ENCODE data around the gene ZNF385B.

DNA sequence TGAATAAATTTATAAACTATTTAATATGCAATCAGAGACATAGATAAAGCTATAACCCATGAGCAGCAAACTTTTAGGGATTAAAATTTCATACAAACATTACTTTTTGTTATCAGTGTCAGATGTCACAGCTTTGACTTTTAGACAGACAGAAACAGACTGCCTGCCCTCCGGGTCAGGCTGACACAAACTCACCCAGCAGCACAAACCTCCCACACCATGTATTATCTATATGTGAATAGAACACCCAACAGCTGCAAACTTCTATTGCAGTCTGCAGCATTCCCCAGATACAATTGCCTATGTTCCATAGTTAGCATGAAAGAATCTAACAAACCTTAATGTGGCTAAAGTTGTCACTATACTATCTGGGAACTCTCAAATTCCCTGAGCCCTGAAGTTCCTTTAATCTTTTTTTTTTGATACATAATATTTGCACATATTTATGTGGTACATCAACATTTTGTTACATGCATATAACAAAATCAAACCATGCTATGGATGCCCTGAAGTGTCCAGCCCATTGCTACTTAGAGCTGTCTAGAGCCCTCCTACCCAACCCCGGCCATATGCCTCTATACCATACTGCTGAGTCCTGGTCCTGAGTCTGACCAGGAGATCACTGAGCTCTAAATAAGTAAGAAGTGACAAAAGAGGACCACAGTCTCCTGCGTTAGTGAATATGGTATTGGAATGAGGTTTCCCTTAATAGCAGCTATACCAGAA lies 214.4 kb downstream of the ZNF385B start:
- TF ChIP-seq, protein P1, sequence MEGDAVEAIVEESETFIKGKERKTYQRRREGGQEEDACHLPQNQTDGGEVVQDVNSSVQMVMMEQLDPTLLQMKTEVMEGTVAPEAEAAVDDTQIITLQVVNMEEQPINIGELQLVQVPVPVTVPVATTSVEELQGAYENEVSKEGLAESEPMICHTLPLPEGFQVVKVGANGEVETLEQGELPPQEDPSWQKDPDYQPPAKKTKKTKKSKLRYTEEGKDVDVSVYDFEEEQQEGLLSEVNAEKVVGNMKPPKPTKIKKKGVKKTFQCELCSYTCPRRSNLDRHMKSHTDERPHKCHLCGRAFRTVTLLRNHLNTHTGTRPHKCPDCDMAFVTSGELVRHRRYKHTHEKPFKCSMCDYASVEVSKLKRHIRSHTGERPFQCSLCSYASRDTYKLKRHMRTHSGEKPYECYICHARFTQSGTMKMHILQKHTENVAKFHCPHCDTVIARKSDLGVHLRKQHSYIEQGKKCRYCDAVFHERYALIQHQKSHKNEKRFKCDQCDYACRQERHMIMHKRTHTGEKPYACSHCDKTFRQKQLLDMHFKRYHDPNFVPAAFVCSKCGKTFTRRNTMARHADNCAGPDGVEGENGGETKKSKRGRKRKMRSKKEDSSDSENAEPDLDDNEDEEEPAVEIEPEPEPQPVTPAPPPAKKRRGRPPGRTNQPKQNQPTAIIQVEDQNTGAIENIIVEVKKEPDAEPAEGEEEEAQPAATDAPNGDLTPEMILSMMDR (IDR thresholded peaks at IDR 0.05) = no peak
- TF ChIP-seq, protein P2, sequence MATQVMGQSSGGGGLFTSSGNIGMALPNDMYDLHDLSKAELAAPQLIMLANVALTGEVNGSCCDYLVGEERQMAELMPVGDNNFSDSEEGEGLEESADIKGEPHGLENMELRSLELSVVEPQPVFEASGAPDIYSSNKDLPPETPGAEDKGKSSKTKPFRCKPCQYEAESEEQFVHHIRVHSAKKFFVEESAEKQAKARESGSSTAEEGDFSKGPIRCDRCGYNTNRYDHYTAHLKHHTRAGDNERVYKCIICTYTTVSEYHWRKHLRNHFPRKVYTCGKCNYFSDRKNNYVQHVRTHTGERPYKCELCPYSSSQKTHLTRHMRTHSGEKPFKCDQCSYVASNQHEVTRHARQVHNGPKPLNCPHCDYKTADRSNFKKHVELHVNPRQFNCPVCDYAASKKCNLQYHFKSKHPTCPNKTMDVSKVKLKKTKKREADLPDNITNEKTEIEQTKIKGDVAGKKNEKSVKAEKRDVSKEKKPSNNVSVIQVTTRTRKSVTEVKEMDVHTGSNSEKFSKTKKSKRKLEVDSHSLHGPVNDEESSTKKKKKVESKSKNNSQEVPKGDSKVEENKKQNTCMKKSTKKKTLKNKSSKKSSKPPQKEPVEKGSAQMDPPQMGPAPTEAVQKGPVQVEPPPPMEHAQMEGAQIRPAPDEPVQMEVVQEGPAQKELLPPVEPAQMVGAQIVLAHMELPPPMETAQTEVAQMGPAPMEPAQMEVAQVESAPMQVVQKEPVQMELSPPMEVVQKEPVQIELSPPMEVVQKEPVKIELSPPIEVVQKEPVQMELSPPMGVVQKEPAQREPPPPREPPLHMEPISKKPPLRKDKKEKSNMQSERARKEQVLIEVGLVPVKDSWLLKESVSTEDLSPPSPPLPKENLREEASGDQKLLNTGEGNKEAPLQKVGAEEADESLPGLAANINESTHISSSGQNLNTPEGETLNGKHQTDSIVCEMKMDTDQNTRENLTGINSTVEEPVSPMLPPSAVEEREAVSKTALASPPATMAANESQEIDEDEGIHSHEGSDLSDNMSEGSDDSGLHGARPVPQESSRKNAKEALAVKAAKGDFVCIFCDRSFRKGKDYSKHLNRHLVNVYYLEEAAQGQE (IDR thresholded peaks at IDR 0.05; ENCODE audit: insufficient read depth in 1 of 2, low read depth in 2 of 2, low read length in 1 of 2) = no peak

Data from Panc1 (cell line).